Activated T-cell treated with anti-CD3 and anti-CD28 coated beads for 4 hours (primary cell): ENCODE measurements around the gene VILL.

Experiments used
- DNase-seq: peaks from one replicate; pipeline ENCODE4 v3.0.0-alpha.2; 2020

The VILL gene

GRCh38 chr3:38002291-38002876 is 11.8 kb downstream of the VILL start:
- DNase-seq = no peak

- no peak for DNase-seq
Observed at GRCh38 chr3:38002940-38003339, 12.4 kb downstream of the VILL start.

GRCh38 chr3:38003371-38003816 is 12.8 kb downstream of the VILL start:
- peak; percentile 45 for DNase-seq

GRCh38 chr3:38003817-38004414 is 13.3 kb downstream of the VILL start:
- no peak for DNase-seq

- peak; percentile 57 for DNase-seq
Observed at GRCh38 chr3:38004415-38005075, 14.0 kb downstream of the VILL start.

- DNase-seq = no peak
Observed at GRCh38 chr3:38005076-38006020, 14.8 kb downstream of the VILL start.

- no peak for DNase-seq
Observed at GRCh38 chr3:38006031-38006430, 15.4 kb downstream of the VILL start.

GRCh38 chr3:38006445-38006995 is 15.9 kb downstream of the VILL start:
- DNase-seq = no peak

GRCh38 chr3:38007754-38008090 is 17.1 kb downstream of the VILL start:
- no peak for DNase-seq

GRCh38 chr3:38008191-38008701 is 17.7 kb downstream of the VILL start:
- no peak for DNase-seq

GRCh38 chr3:38008971-38009580 is 18.5 kb downstream of the VILL start:
- no peak for DNase-seq

- DNase-seq = no peak
Observed at GRCh38 chr3:38009807-38010591, 19.4 kb downstream of the VILL start.

GRCh38 chr3:38011111-38011510 is 20.5 kb downstream of the VILL start:
- no peak for DNase-seq

GRCh38 chr3:38015485-38015884 is 24.9 kb downstream of the VILL start:
- no peak for DNase-seq

GRCh38 chr3:38015984-38016383 is 25.4 kb downstream of the VILL start:
- no peak for DNase-seq

GRCh38 chr3:38016410-38016809 is 25.8 kb downstream of the VILL start:
- no peak for DNase-seq

GRCh38 chr3:38016847-38017444 is 26.4 kb downstream of the VILL start:
- no peak for DNase-seq

- no peak for DNase-seq
Observed at GRCh38 chr3:38017445-38018295, 27.1 kb downstream of the VILL start.

GRCh38 chr3:38018296-38019266 is 28.0 kb downstream of the VILL start:
- no peak for DNase-seq
